IPS-NIHi7 (cell line): ENCODE measurements around the gene PID1.

Experiments used
- DNase-seq: peaks from one replicate; pipeline ENCODE4 v3.0.0; 2012; ENCODE audit warnings: mixed read lengths; ENCODE audit errors: extremely low spot score

Gene PID1, protein sequence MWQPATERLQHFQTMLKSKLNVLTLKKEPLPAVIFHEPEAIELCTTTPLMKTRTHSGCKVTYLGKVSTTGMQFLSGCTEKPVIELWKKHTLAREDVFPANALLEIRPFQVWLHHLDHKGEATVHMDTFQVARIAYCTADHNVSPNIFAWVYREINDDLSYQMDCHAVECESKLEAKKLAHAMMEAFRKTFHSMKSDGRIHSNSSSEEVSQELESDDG

DNA sequence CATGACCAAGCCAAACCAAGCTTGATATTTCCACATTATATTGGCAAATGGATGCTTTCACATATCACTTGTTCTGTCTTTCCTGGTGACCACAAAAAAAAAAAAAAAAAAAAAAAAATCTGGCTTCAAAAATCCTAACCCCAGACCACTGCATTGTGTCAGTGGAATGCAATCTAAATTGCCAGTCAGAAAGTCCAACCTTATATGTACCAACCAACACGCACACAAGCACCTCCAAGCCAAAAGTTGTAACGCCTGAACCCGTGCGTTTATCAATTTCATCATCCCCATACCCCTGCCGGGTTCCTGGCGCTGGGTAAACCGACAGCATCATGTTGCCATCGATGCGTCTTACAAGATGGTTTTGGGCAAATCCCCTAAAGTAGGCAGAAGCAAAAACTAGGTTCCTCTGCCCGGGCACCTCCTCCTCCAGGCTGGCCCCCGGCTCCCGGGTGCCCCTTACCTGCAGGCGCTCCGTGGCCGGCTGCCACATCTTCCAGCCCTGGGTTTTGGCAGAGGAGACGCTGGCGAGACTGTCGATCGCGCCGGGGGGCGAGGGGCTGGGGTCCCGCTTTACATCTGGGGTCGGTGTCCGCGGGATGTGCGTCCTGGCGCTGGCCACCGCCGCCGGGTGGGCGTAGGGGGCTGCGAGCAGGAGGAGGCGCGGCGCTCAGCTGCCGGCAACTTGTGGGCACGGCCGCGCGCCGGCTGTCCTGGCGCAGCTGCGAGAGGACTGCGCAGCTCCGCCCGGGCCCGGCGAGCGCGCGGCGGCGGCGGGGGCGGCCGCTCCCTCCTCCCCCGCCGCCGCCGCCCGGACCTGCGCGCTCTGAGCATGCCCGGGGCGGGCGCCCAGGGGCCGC lies at the start of gene PID1:
TSS of gene PID1 (minus strand) at position 737 of the 860 bp plus-strand sequence. CDS start at position 493, 244 bp downstream.
- DNase-seq = peak; percentile 71

DNA sequence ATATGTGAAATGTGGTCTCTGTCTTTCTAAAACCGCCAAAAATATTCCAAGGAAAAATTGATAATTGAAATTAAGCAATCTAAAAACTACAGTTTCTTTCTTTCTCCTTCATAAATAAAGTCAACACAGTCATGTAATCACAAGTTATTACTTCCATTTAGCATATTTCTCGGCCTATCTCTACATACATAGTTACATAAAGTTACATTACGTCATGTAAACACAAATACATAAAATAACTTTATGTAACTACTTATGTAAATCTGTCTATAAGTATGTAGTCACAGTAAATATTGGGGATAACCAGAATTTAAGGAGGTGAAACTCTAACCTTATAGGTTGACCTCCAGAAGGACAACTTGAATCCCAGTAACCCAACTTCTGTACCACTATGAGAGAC lies 48.5 kb upstream of the PID1 start:
- no peak for DNase-seq

DNA sequence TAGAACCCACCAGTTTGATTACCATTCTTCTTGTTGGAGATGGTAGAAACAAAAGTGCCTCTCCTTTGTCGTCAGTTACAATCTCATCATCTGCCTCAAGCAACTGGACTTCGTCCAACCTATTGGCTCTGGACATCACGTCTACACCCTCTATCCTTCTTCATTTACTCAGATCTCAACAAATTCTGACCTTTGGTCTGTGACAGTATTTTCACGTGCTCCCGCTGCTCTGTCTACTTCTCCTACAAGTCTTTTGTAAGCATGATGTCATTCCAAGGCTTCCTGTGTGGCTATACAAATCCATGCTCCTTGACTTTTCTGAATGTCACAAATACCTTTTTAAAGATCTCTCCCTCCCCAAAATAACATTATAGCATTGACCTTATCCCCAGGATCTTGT lies 43.0 kb upstream of the PID1 start:
- DNase-seq = no peak

DNA sequence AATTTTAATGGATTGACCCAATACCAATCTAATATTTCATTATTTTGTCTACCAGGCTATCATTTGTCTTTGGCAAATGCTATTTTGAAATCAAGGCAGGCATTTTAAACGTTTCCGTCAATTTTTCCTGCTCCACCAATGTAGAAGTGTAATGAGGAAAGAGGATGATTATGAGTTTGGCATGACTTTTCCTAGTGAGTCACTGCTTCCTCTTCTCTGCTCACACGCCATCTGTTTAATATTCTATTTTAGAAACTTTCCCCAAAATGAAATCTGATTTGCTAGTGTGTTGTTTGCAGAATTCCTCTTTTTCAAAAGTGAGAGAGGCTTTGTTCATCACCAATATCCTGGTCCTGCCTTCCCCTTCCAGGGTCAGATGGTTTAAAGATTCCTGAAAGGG lies 42.5 kb upstream of the PID1 start:
- DNase-seq = no peak

DNA sequence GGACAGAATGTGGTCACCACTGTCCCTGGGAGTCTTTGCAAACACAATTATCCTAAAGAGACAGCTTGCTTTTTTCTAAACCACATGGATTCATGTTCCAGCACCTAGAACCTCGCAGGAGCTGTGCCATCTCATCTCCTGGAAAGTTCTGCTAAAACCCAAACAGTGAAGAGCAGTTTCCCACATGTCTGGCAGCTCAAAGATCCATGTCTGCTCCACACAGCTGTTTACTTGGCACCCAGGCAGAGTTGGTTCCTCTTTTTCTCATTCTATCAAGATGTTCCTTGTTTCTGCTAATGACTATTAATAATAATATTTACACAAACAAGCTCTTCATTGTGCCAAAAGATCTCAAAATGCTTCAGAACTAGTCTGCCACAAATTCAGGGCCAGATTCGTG lies 30.1 kb upstream of the PID1 start:
- no peak for DNase-seq

DNA sequence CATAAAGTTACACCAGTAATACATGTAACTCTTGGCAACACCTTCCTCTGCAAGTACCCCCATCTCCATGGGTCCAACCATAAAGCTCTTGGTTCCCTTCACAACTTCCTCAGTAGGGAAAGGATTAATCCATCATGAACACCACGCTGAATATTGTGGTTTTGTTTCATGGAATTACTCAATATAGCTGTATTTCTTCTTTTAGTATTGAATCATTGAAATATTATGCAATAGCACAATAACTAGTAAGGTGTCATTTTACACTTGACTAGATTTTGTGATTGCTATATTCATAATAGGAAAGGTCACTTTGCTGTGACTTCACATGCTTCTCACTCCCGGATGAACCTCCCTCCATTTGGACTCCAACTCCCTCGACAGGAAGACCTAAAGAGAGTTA lies 29.7 kb upstream of the PID1 start:
- DNase-seq = no peak

DNA sequence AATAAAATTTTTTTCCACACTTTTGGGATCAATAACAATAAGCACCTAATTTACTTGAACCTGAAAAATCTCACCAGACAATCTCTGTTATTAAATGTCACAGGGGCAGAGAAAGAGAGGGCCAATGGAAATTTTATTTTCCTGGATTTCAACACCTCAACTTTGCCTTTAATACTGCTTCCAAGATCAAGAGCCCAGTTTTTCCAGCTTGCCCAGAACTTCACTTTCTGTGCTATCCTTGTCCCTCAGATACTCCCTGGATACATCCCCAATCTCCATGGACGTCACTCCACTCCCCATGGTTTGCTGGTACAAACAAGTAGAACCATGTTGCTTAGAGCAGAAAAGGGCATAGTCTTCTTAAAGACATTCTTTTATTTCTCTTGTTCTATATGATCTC lies 29.3 kb upstream of the PID1 start:
- no peak for DNase-seq

DNA sequence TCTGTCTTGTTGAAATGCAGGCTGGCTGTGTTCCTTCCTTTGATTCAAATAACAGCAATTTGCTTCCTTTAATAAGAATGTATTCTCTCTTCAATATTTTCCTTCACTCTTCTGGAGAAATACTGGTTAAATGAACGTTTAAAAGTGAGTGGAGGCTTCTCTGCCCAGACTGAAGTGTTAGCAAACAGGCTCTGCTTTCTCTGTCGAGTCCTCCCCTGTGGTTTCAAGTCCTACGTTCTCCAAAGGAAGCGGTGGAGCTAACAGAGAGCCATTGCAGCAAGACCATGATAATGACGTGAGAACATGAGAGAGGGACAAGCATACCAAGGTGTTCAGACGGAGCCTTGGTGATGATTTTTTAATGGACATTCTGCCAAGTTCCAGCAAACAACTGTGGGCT lies 26.2 kb upstream of the PID1 start:
- no peak for DNase-seq

DNA sequence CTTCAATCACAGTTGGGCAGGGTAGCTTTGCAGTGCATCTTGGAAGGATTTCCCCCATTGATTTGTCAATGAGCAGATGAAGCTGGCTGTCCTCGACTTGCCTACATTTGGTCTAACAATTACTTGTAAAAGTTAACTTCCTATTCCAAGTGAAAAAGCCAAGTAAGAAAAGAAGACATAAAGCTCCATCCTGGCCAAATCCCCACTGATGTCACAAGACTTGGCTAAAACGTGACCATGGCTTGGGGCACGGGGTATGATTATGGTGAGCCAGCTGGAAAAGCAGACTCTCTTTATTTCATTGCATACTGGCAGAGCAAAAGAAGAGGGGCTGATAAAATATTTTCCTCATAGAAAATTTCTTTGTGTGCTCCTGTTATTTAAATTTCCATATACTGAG lies 25.4 kb upstream of the PID1 start:
- no peak for DNase-seq

DNA sequence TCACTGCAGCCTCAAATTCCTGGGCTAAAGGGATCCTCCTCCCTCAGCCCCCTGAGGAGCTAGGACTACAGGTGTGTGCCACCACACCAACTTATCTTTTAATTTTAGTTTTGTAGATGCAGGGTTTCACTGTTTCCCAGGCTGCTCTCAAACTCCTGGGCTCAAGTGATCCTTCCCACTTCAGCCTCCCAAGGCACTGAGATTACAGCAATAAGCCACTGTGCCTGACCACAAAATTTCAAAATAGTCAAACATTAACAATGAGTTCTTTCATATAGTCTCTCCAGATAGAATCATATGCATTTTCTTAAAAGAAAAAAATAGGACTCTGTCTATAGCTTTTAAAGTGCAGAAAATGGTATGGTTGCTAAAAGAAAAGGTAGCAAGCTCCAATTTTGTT lies 24.9 kb upstream of the PID1 start:
- DNase-seq = no peak

DNA sequence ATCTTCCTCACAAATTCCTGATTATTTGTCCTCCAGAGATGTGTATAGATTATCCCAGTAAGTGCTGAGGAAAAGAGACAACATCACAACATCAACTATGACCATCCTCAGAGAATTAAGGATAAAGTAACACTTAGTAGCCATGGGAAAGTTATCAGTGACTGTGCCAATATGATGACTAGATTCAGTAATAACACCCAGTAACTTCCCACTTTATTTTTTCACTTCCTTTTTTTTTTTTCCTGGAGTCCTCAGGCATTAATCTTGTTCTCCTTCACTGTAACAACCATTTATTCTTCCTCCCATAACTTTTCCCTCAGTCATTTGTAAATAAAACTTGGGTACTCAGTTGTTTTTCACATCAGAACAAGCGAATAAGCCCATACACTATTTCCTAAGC lies 16.7 kb upstream of the PID1 start:
- no peak for DNase-seq

DNA sequence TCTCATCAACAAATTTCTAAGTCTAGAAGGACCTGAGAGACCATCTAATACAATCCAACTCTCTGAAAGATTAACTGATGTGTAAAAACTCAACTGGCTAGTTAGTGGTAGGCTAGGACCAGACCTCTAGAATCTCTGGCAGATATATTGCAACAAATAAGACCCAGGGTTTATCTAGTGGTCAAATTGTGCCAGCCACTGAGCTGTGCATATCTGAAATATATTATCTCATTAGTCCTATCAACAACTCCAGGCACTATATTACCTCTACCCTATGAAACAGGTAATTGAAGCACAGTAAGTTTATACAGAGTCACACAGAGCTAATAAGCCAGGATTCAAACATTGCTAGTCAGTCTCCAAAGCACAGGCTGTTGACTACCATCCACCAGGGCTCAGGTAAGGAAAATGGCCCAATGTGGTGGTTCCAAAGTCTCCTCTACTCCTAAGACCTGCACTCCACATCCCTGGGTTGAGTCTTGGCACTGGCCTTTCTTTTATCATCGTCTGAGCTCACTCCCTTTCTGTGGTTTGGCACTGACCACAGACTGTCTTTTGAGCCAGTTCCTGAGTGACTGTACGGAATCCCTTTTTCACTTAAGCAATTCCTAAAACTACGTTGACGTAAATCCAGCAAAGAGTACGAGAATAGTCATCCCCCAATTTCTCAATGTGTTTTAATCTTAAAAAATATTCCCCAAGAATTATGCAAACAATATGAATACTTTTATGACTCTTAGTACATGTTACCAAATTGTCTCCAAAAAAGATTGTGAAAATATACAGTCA lies 11.9 kb upstream of the PID1 start:
- no peak for DNase-seq

DNA sequence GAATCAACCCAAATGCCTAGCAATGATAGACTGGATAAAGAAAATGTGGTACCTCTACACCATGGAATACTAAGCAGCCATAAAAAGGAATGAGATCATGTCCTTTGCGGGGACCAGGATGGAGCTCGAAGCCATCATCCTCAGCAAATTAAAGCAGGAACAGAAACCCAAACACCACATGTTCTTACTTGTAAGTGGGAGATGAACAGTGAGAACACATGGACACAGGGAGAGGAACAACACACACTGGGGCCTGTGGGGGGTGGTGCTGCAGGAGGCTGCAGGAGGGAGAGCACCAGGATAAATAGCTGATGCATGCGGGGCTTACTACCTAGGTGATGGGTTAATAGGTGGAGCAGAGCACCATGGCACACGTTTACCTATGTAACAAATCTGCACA lies 8.4 kb upstream of the PID1 start:
- no peak for DNase-seq

DNA sequence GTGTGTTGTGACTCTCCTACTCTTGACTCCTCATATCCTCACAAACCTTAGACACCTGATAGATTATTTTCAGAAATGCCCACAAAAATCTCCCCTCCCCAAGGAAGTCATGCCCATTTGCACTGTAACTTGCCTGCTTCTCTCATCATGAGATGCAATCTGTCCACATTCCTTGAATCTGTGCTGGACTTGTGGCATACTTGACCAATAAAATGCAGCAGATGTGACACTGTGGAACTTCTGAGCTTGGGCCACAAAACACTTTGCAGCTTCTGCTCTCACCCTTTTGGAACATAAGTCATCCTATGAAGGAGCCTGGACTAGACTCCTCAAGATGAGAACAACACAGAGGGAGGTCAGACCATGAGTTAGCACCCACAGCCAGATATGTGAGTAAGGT lies 4.4 kb upstream of the PID1 start:
- DNase-seq = no peak

DNA sequence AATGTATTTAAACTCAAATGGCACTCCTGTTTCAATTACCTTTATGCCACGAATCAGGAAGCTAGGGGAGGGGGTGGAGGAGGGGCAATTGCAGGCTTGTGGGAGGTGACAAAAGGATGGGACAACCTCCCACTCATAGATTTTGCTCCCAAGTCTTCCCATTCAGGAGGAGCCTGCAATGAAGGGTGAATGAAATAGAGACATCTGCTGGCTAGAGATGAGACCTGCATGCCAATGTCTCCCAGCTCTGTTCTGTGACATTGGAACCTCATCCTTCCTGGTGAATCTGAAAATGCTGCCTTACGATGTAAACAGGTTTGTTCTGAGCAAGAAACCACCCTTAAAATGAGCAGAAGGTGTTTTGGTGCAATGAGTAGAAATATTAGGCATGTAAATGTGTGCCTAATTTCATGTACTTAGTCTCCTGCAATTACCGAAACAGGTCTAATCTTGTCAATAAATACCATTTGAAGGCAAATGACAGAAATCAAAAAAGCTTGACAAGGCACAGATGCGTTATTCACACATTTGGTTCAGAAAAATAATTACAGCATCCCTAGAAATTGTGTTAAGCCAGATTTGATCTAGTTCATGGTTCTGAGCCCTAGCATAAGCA lies 2.7 kb upstream of the PID1 start:
- DNase-seq = peak; percentile 84

DNA sequence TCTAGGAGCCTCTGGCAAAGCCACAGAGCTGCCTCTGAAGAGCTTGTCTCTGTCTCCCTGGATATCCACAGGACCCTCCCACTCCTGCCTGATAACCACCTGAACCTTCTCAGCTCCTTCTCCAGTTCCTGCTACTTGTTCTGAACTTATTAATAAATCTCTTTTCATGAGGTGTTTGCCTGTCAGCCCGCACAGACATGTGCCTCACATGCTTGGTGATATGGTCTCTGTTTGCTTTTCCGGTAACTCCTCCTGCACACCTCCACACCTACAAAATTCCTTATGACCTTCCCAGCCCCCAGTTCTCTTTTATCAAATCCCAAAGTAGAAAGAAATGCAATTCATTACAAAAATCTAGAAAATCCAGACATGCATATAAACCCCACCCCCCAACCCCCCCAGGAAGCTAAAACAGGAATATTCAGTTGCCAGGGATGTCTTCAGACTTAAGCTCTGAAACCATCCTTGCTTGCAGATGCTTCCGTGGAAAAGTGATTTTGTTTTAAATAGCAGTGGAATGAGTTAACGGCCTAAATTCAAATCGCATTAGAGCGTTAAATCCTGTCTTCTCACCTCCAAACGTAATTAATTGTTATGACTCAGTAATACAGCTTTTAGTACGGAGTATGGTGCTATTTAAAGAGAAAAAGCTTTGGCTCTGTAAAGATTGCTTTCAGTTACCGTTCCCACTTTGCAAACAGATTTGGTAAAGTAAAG lies 2.1 kb upstream of the PID1 start:
- no peak for DNase-seq

DNA sequence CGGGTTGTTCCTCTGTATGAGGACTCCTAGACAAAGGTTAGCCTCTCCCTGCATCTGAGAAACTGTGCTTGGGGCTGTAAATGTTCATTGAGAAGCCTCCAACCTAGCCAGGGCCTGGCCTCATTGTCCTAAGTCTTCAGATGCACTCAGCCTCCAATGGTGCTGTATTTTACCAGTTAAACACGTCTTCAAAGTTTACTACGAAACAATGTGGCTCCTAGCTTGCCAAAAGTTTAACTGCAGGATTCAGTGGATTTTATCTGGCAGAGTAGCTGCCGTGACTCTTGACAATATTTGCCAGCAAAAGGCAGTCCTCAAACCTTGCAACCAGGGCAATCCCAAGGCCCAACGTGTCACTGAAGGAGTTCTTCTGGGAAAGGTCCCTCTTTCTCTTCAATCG lies 1.1 kb downstream of the PID1 start:
- no peak for DNase-seq

DNA sequence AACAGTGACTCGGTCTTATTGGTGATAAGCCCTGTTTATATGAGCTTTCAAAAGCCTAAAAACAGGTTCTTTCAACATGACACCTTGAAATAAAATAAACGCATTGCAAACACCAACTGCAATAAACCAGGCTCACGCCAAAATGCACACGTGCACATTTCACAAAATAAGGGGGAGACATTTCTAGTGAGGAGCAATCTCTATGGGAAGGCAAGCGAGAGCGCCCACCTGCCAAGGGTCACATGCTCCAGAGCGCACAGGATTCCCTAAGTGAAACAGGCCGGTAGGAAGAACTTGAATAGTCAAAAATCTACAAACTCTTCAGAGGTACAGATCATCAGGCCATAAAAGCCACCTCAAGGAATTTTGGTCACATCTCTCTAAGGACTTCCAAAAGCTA lies 1.9 kb downstream of the PID1 start:
- no peak for DNase-seq

DNA sequence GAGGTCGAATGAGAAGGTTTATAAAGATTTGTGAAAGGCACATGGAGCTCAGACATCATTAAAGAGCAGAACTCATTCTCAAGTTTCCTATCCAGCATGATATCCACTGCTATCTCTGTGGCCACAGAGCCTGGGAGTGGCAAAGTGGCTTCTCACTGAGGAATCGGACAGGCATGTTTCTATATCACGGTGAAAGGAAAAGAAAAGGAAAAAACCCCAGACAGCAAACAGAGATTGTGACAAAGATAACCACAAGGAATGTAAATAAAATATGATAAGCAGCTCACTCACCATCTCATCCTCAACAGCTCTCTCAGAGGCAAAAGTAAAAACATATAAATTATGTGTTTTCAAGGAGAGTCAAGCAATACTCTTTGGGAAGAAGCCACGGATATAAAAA lies 2.5 kb downstream of the PID1 start:
- no peak for DNase-seq

DNA sequence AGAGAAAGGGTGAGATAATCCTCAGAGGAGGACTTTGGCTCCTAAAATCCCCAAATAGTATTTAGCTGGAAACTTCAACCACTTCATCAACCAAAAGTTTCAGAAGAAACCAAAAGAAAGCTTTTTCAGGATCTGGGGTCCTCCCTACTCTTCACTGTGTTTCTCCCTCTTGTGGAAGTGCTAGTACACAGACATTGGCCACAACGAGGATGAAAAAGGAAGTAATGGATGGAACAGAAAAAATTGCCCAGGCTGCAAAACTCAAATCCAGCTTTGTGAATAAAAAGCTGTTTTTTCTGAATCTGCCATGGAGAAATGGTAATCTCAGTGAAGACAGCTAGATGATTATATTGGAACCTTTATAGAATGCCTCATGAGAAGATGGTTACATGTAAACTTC lies 4.0 kb downstream of the PID1 start:
- DNase-seq = no peak

DNA sequence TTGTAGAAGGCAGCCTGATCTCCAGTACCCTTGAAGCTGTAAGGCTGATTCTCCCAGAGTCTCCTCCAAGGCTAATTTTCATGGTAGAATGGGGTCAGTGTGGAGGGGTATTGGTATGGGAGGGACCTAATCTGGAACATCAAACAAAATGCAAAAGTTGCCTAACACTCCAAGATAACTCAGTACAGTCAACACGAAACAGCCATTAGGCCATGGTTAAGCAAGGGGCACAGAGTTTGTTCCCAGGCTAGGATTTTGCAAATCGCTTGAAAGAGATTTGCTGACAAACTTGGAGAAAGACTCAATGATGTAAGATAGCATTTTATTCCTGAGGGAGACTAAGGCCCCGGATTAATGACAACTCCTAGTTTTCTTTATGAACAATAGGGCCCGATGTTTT lies 5.4 kb downstream of the PID1 start:
- no peak for DNase-seq

DNA sequence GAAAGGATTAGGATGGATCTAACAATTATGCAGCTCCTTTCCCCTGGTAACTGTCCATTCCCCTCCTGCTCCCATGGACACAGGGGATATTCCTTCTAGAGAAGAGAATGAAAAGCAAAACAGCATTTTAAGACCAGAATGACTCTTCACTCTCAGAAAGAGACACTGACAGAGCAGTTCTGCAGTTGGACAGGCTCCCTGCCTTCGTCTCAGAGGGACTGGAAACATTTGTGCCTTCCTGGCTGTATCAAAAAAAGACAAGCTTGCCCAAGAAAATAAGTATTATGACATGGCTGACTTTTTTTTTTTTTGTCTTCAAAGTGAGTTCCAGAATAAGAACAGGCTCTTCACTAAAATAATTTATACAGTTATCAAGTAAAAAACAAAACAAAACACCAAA lies 9.5 kb downstream of the PID1 start:
- DNase-seq = no peak
